Sigmoid colon (tissue), 4 donors: ENCODE data around the gene FIG4.

Experiments used
- POLR2A ChIP-seq, 2 donors: fragments of 450-650 bp; IDR thresholded peaks; one replicate each; pipeline ENCODE4 v1.6.1; 2016; ENCODE audit warnings: antibody characterized with exemption in 2 of 2, mild to moderate bottlenecking in 2 of 2, moderate library complexity in 2 of 2
- POLR2AphosphoS5 ChIP-seq, 4 donors: sonication (generic); formaldehyde crosslinking; IDR thresholded peaks; one replicate each; pipeline ENCODE4 v1.6.1; 2017; ENCODE audit warnings: antibody characterized with exemption in 4 of 4
- TF ChIP-seq, protein P1 (sequence below), 4 experiments: fragments of 450-650 bp in 3 of 4; fragments of 200-600 bp in 1 of 4; IDR thresholded peaks; one replicate each; pipeline ENCODE4 v1.5.1; 2016 to 2019; ENCODE audit warnings: antibody characterized with exemption in 4 of 4, mild to moderate bottlenecking in 3 of 4, moderate library complexity in 2 of 4

DNA sequence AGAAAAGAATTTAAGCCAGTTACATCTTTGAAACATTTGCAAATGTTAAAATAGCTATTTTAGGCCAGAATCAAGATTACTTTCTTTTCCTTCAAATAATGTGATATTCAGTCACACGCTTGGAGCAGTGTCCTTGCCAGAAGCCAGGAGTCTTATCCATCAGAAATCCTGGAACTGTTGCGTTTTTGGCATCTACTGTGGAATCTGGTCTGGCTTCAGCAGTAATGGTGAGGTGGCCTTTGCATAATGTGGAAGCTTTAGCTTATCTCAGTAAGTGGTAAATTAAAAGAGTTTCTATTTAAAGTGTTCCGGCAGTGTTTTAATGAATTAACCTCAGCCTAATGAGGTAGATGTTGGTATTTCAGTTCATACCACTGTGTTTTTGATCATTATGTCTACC is 97.6 kb downstream of the FIG4 start:
- TF ChIP-seq, protein P1, sequence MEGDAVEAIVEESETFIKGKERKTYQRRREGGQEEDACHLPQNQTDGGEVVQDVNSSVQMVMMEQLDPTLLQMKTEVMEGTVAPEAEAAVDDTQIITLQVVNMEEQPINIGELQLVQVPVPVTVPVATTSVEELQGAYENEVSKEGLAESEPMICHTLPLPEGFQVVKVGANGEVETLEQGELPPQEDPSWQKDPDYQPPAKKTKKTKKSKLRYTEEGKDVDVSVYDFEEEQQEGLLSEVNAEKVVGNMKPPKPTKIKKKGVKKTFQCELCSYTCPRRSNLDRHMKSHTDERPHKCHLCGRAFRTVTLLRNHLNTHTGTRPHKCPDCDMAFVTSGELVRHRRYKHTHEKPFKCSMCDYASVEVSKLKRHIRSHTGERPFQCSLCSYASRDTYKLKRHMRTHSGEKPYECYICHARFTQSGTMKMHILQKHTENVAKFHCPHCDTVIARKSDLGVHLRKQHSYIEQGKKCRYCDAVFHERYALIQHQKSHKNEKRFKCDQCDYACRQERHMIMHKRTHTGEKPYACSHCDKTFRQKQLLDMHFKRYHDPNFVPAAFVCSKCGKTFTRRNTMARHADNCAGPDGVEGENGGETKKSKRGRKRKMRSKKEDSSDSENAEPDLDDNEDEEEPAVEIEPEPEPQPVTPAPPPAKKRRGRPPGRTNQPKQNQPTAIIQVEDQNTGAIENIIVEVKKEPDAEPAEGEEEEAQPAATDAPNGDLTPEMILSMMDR (IDR thresholded peaks at IDR 0.05): no peak
- TF ChIP-seq POLR2A (IDR thresholded peaks at IDR 0.05) (no peak), POLR2AphosphoS5 (IDR thresholded peaks at IDR 0.05) (no peak)
